ENCODE results near the gene PAQR4. TPM values are rescaled to one million over a fixed set of nuclear protein-coding genes. Genes with fewer than 3 reads are reported as not detected.
"Not testable (repeated sequence)": the region's sequence is repeated elsewhere in the genome, so short reads cannot be mapped to it uniquely, and the experiment has no call there.

PAQR4 gene
- total RNA-seq, 4 donors from 2014 or later = 2.8 to 5.6 (median 3.3) TPM

- H3K9me3 ChIP-seq = no peaks in the 10 kb centered on the region
- intact Hi-C loops (cut with DNase I) = loop anchor here (5.0 kb wide), 1 partner anchor 57 kb away; no protein-coding TSS in a partner anchor
- no peak overlapping the region for H3K27ac ChIP-seq
- H3K4me1 ChIP-seq = peaks cover 0 to 5% of the 10 kb centered on the region in 2 donors
- H3K4me3 ChIP-seq (replicated peaks in 1 of 3) = no peak overlapping the region
- WGBS, 2 donors = 95% methylated on average over 7 of the region's 14 CpGs; no CpG with 5 or more reads in 1 of the 2 donors
- H3K27me3 ChIP-seq = no peaks in the 10 kb centered on the region
- H3K36me3 ChIP-seq = peaks cover 30 to 31% of the 10 kb centered on the region in 2 donors
- no peak for TF ChIP-seq POLR2A (IDR thresholded peaks at IDR 0.05)
- TF ChIP-seq CTCF (IDR thresholded peaks at IDR 0.05) = no peak
- DNase-seq = no peak
These were observed 39.5 kb upstream of the PAQR4 start for GRCh38 chr16:2929693-2930092.

- TF ChIP-seq CTCF (IDR thresholded peaks at IDR 0.05) = no peak
- no peak for TF ChIP-seq POLR2A (IDR thresholded peaks at IDR 0.05)
- H3K36me3 ChIP-seq = peaks cover 30 to 36% of the 10 kb centered on the region in 2 donors
- H3K4me3 ChIP-seq (replicated peaks in 1 of 3) = no peak overlapping the region
- H3K27me3 ChIP-seq = no peaks in the 10 kb centered on the region
- DNase-seq = no peak
- no peak overlapping the region for H3K27ac ChIP-seq
- H3K4me1 ChIP-seq = peaks cover 0 to 5% of the 10 kb centered on the region in 2 donors
- intact Hi-C loops (cut with DNase I) = no loop called here
- 97% methylated on average over 10 to 15 of the region's 15 CpGs for WGBS, 2 donors
- H3K9me3 ChIP-seq = no peaks in the 10 kb centered on the region
These were observed 38.9 kb upstream of the PAQR4 start for GRCh38 chr16:2930236-2930635.

GRCh38 chr16:2931231-2931914, 37.8 kb upstream of the PAQR4 start:
- H3K9me3 ChIP-seq; H3K4me1 ChIP-seq; H3K27ac ChIP-seq; H3K27me3 ChIP-seq; DNase-seq; intact Hi-C loops (cut with DNase I); H3K4me3 ChIP-seq (replicated peaks in 1 of 3): not testable (repeated sequence)
- peaks cover 36 to 42% of the 10 kb centered on the region in 2 donors for H3K36me3 ChIP-seq
- 89 to 90% methylated on average over 13 of the region's 13 CpGs for WGBS, 2 donors

GRCh38 chr16:2933136-2933535, 36.0 kb upstream of the PAQR4 start:
- intact Hi-C loops (cut with DNase I) = no loop called here
- TF ChIP-seq POLR2A (IDR thresholded peaks at IDR 0.05) = no peak
- DNase-seq = no peak
- no peaks in the 10 kb centered on the region for H3K27me3 ChIP-seq
- peaks cover 52 to 53% of the 10 kb centered on the region in 2 donors for H3K36me3 ChIP-seq
- no peak overlapping the region for H3K4me3 ChIP-seq (replicated peaks in 1 of 3)
- 90 to 96% methylated on average over 16 to 24 of the region's 30 CpGs for WGBS, 2 donors
- H3K9me3 ChIP-seq = no peaks in the 10 kb centered on the region
- H3K27ac ChIP-seq = no peak overlapping the region
- H3K4me1 ChIP-seq = no peaks in the 10 kb centered on the region

- no peak overlapping the region for H3K27ac ChIP-seq
- intact Hi-C loops (cut with DNase I) = no loop called here
- H3K27me3 ChIP-seq = no peaks in the 10 kb centered on the region
These were observed 35.4 kb upstream of the PAQR4 start for GRCh38 chr16:2933701-2934100.

More at GRCh38 chr16:2933701-2934100, 35.4 kb upstream of the PAQR4 start:
- DNase-seq = no peak
- 88 to 92% methylated on average over 13 to 19 of the region's 22 CpGs for WGBS, 2 donors
- no peak overlapping the region for H3K4me3 ChIP-seq (replicated peaks in 1 of 3)
- peaks cover 54 to 56% of the 10 kb centered on the region in 2 donors for H3K36me3 ChIP-seq
- H3K9me3 ChIP-seq = no peaks in the 10 kb centered on the region
- TF ChIP-seq POLR2A (IDR thresholded peaks at IDR 0.05) = no peak
- no peak for TF ChIP-seq CTCF (IDR thresholded peaks at IDR 0.05)
- H3K4me1 ChIP-seq = no peaks in the 10 kb centered on the region
